ENCODE results near the gene SH3RF1. TPM values are rescaled to one million over a fixed set of nuclear protein-coding genes. Genes with fewer than 3 reads are reported as not detected.

The SH3RF1 gene
- total and polyA plus RNA-seq, 2 of the 8 experiments (the other 6 are each of a cell fraction or from before 2014, with no cell fraction given), result 6.9 to 15.1 TPM

DNA sequence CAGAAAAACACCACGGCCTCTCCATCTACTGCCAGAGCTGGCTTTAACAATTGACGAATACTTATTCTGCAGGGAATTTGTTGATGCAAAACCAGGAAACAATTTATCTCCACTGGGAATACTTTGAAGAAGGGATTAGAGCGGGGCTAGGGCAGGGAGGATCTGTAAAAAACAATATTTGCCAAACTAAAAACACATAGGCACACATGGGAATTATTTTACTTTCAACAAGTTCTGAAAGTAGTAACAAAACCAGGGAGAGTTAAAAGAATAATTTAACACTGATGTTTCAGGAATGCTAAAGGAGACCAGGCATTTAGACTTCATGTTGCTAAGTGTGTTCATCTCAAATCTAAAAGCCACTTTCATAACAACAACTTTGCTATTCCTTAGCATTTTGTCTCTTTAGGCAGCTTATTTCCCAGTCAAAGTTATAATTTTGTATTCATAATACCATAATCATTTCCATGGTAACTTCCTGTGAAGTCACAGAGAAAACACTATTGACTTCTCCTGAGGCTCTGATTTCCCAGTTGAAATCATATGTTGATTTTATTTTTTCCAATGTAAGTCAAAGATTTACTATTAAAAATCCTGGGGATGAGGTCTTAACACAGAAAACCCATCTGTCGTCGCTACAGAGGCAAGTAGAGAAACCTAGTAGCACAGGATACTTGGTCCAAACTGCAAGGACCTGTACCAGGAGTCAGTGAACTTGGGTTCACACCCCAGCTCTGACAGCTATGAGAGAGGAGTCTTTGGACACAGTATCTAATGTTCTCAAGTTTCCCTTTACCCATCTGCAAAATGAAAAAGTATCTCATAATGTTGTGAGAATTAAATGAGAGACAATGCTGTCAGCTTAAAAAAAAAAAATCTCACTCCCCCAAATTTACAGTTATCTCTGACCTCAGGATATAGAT lies 69.3 kb downstream of the SH3RF1 start:
- Histone ChIP-seq H3K79me2 (ENCODE audit: control insufficient read depth in 1 of 2, insufficient read depth in 2 of 2, low read length in 2 of 2) (0 out of 4 replicates have a peak, but pooled peaks cover 0 to 3% of the 10 kb centered on the region in 2 experiments), H2BK5ac (ENCODE audit: low read depth, low read length) (no peak overlapping the region), H4K8ac (ENCODE audit: extremely low read depth, insufficient read depth, low read length) (no peak overlapping the region), H2BK20ac (ENCODE audit: low read length) (no peak overlapping the region), H2AFZ (ENCODE audit: low read length) (no peak overlapping the region), H3K36me3 (ENCODE audit: control insufficient read depth in 2 of 4, insufficient read depth in 4 of 4, low read length in 3 of 4) (no peaks in the 10 kb centered on the region), H3K4me2 (ENCODE audit: insufficient read depth in 1 of 2, low read depth in 2 of 2, low read length in 2 of 2) (no peak overlapping the region), H3K27me3 (replicated peaks in 1 of 4; ENCODE audit: control insufficient read depth in 3 of 4, extremely low read depth in 1 of 4, insufficient read depth in 3 of 4, low read length in 3 of 4) (no peaks in the 10 kb centered on the region), H3K79me1 (ENCODE audit: low read depth, low read length) (no peaks in the 10 kb centered on the region), H2BK15ac (ENCODE audit: low read length) (no peak overlapping the region), H3K18ac (ENCODE audit: extremely low read depth, low read length) (no peak overlapping the region), H3K4me1 (replicated peaks in 1 of 4; ENCODE audit: control insufficient read depth in 3 of 4, insufficient read depth in 4 of 4, low read length in 3 of 4) (peaks cover 0 to 3% (median 0%) of the 10 kb centered on the region in 4 experiments; a peak in 1 of 7 replicates), H3K23me2 (ENCODE audit: low read depth, low read length) (no peaks in the 10 kb centered on the region), H3K9me3 (ENCODE audit: insufficient read depth in 2 of 2, low read depth in 1 of 2, low read length in 1 of 2) (no peaks in the 10 kb centered on the region), H3K23ac (ENCODE audit: insufficient read length) (no peak overlapping the region), H4K5ac (ENCODE audit: insufficient read length, low read depth, low read length) (no peak overlapping the region), H4K91ac (replicated peaks; ENCODE audit: insufficient read length, low read length) (no peak overlapping the region), H3K4ac (replicated peaks; ENCODE audit: insufficient read length, low read depth, low read length) (no peak overlapping the region), H4K20me1 (replicated peaks in 1 of 2; ENCODE audit: control insufficient read depth in 1 of 2, insufficient read depth in 2 of 2, low read length in 2 of 2) (no peaks in the 10 kb centered on the region), H3K14ac (ENCODE audit: insufficient read length) (no peak overlapping the region), H2BK12ac (ENCODE audit: low read depth, low read length) (no peak overlapping the region), H3K9ac (replicated peaks in 1 of 4; ENCODE audit: extremely low read depth in 1 of 4, low read depth in 3 of 4, low read length in 3 of 4) (no peak overlapping the region), H3K4me3 (ENCODE audit: extremely low read depth in 1 of 4, insufficient read depth in 2 of 4, low read depth in 3 of 4, low read length in 4 of 4) (no peak overlapping the region), H2BK120ac (replicated peaks; ENCODE audit: low read depth, low read length) (no peak overlapping the region), H3K27ac (ENCODE audit: low read depth, low read length) (no peak overlapping the region), H3K56ac (replicated peaks; ENCODE audit: insufficient read length, low read depth, low read length) (no peak overlapping the region), H2AK5ac (ENCODE audit: low read depth, low read length) (no peak overlapping the region)
- DNase-seq (ENCODE audit: low read depth in 1 of 2, low spot score in 2 of 2) (no peak), FAIRE-seq (no peak)
- ChIA-PET CTCF (ENCODE audit: partially characterized antibody) (interaction anchor here (1.2 kb wide), 1 partner anchor 36 kb away, joined by 4 read pairs; no protein-coding TSS in a partner anchor), POLR2A (ENCODE audit: partially characterized antibody) (no interaction called here)
- WGBS, 2 experiments (ENCODE audit: extremely low coverage in 1 of 2, insufficient coverage in 1 of 2, insufficient read length in 1 of 2, insufficient replicate concordance in 2 of 2, low coverage in 1 of 2, low lambda C conversion rate in 2 of 2, missing lambda C conversion rate in 1 of 2), result 86% methylated on average over 5 of the region's 5 CpGs; no CpG with 5 or more reads in 1 of the 2 experiments
- TF ChIP-seq, protein P1, sequence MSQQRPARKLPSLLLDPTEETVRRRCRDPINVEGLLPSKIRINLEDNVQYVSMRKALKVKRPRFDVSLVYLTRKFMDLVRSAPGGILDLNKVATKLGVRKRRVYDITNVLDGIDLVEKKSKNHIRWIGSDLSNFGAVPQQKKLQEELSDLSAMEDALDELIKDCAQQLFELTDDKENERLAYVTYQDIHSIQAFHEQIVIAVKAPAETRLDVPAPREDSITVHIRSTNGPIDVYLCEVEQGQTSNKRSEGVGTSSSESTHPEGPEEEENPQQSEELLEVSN (IDR thresholded peaks at IDR 0.05), result no peak
- no peak for TF ChIP-seq SIX5 (IDR thresholded peaks at IDR 0.05; ENCODE audit: low read depth, low read length)
- TF ChIP-seq, protein P2, sequence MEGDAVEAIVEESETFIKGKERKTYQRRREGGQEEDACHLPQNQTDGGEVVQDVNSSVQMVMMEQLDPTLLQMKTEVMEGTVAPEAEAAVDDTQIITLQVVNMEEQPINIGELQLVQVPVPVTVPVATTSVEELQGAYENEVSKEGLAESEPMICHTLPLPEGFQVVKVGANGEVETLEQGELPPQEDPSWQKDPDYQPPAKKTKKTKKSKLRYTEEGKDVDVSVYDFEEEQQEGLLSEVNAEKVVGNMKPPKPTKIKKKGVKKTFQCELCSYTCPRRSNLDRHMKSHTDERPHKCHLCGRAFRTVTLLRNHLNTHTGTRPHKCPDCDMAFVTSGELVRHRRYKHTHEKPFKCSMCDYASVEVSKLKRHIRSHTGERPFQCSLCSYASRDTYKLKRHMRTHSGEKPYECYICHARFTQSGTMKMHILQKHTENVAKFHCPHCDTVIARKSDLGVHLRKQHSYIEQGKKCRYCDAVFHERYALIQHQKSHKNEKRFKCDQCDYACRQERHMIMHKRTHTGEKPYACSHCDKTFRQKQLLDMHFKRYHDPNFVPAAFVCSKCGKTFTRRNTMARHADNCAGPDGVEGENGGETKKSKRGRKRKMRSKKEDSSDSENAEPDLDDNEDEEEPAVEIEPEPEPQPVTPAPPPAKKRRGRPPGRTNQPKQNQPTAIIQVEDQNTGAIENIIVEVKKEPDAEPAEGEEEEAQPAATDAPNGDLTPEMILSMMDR (IDR thresholded peaks at IDR 0.05; ENCODE audit: control extremely low read depth in 1 of 3, insufficient read depth in 1 of 3, low read depth in 1 of 3, low read length in 3 of 3), result no peak
- TF ChIP-seq CEBPB (IDR thresholded peaks at IDR 0.05; ENCODE audit: low read depth, low read length), result no peak
- no peak for TF ChIP-seq RNF2 (IDR thresholded peaks at IDR 0.05; ENCODE audit: borderline replicate concordance, low read depth, low read length, missing control alignments, poor library complexity, severe bottlenecking)
- TF ChIP-seq CBX5 (IDR thresholded peaks at IDR 0.05; ENCODE audit: low read depth, low read length), result no peak
- no peak for TF ChIP-seq EGR1 (IDR thresholded peaks at IDR 0.05; ENCODE audit: borderline replicate concordance, low read depth, low read length)
